ENCODE results near the gene LDLRAD3. TPM values are rescaled to one million over a fixed set of nuclear protein-coding genes. Genes with fewer than 3 reads are reported as not detected.
"Not testable (repeated sequence)": the region's sequence is repeated elsewhere in the genome, so short reads cannot be mapped to it uniquely, and the experiment has no call there.

The LDLRAD3 gene
- total RNA-seq (under 1 TPM; 0.09 to 0.44 TPM), polyA plus RNA-seq (not detected)

- no peaks in the 10 kb centered on the region for H3K4me1 ChIP-seq (ENCODE audit: insufficient read depth, low read length)
- Mint-ChIP-seq H3K36me3 (no peaks in the 10 kb centered on the region), H3K4me3 (peak within 1 kb of the TSS; percentile 50 to 87 (median 77)), H3K27me3 (peaks cover 31 to 68% of the 10 kb centered on the region in 2 donors), H3K4me1 (peaks cover 11 to 18% (median 11%) of the 10 kb centered on the region in 3 donors), H3K9me3 (peaks cover 0 to 3% (median 0%) of the 10 kb centered on the region in 5 donors), H3K27ac (peak within 1 kb of the TSS in 1 of 8 donors; percentile 5)
- no peaks in the 10 kb centered on the region for H3K36me3 ChIP-seq (ENCODE audit: insufficient read depth, low read length)
- CTCF ChIA-PET, result no interaction called here
- no peak within 1 kb of the TSS for H3K4me3 ChIP-seq (ENCODE audit: low read length)
- POLR2A ChIA-PET, result no interaction called here
- H3K27me3 ChIP-seq (ENCODE audit: insufficient read depth, low read length, poor library complexity, severe bottlenecking), result no peaks in the 10 kb centered on the region
- no peaks in the 10 kb centered on the region for H3K9me3 ChIP-seq (ENCODE audit: low read length)
- DNase-seq, result no peak
- H3K27ac ChIP-seq (ENCODE audit: low read depth, low read length), result no peak within 1 kb of the TSS
These were observed at the start of gene LDLRAD3 for GRCh38 chr11:35943713-35944502. Gene LDLRAD3, plus strand, starts transcription at chr11:35944062. Its CDS starts 37 bp downstream, at chr11:35944099.

DNA sequence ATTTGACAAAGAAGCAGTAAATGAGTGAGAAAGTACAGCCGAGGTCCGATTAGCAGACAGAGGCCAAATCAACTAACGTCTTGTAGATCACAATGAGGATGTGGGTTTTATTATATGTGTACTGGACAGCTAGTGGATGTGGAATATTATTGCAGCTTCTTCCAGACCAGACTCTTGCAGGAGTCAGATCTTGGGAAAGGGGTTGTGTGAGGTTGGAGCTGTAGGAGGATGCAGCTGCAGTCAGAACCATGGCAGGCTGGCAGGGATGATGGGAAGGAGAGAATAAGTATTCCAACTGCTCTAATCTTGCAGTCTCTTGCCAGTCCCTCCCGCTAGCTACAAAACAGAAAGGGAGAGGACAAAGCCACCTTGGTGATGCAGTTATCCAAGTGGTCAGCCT, 46.8 kb upstream of the LDLRAD3 start:
- POLR2A ChIA-PET, result no interaction called here
- H3K36me3 ChIP-seq (ENCODE audit: insufficient read depth, low read length), result no peaks in the 10 kb centered on the region
- no peaks in the 10 kb centered on the region for H3K36me3 Mint-ChIP-seq
- H3K4me3 Mint-ChIP-seq, result no peak overlapping the region
- no peaks in the 10 kb centered on the region for H3K27me3 ChIP-seq (ENCODE audit: insufficient read depth, low read length, poor library complexity, severe bottlenecking)
- no peaks in the 10 kb centered on the region for H3K9me3 ChIP-seq (ENCODE audit: low read length)
- H3K4me3 ChIP-seq (ENCODE audit: low read length), result no peak overlapping the region
- H3K4me1 Mint-ChIP-seq, result no peaks in the 10 kb centered on the region
- CTCF ChIA-PET, result no interaction called here
- H3K27ac ChIP-seq (ENCODE audit: low read depth, low read length), result no peak overlapping the region
- H3K27ac Mint-ChIP-seq, result no peak overlapping the region
- H3K27me3 Mint-ChIP-seq, result peaks cover 5 to 20% of the 10 kb centered on the region in 2 donors
- H3K9me3 Mint-ChIP-seq, result peaks cover 0 to 14% (median 11%) of the 10 kb centered on the region in 5 donors
- H3K4me1 ChIP-seq (ENCODE audit: insufficient read depth, low read length), result no peaks in the 10 kb centered on the region
- DNase-seq, result no peak

DNA sequence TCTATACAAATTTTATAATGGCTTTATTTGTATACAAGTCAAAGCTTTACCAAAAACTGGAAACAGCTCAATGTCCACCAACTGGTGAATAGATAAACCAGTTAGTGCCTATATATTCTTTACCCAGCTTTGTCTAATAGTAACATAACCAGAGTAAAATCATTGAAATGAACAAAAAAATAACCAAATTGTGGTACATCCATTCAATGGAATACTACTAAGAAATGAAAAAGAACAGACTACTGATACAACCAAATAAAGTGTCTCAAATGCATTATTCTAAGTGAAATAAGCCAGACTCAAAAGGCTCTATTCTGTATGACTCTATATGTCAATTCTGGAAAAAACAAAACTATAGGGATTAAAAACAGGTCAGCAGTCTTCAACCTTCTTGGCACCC, 40.9 kb upstream of the LDLRAD3 start:
- Histone ChIP-seq H3K4me1 (ENCODE audit: insufficient read depth, low read length) (no peaks in the 10 kb centered on the region), H3K27ac (ENCODE audit: low read depth, low read length) (no peak overlapping the region), H3K9me3 (ENCODE audit: low read length) (no peaks in the 10 kb centered on the region), H3K4me3 (ENCODE audit: low read length) (no peak overlapping the region), H3K36me3 (ENCODE audit: insufficient read depth, low read length) (no peaks in the 10 kb centered on the region), H3K27me3 (ENCODE audit: insufficient read depth, low read length, poor library complexity, severe bottlenecking) (no peaks in the 10 kb centered on the region)
- no peaks in the 10 kb centered on the region for H3K36me3 Mint-ChIP-seq
- no peaks in the 10 kb centered on the region for H3K4me1 Mint-ChIP-seq
- peaks cover 8 to 11% of the 10 kb centered on the region in 2 donors for H3K27me3 Mint-ChIP-seq
- no peak for DNase-seq
- no peak overlapping the region for H3K4me3 Mint-ChIP-seq
- H3K9me3 Mint-ChIP-seq, result peaks cover 21 to 29% (median 24%) of the 10 kb centered on the region in 5 donors
- ChIA-PET POLR2A (no interaction called here), CTCF (no interaction called here)
- no peak overlapping the region for H3K27ac Mint-ChIP-seq

- Histone ChIP-seq H3K27ac (ENCODE audit: low read depth, low read length) (no peak overlapping the region), H3K9me3 (ENCODE audit: low read length) (no peaks in the 10 kb centered on the region), H3K4me1 (ENCODE audit: insufficient read depth, low read length) (no peaks in the 10 kb centered on the region), H3K4me3 (ENCODE audit: low read length) (no peak overlapping the region), H3K27me3 (ENCODE audit: insufficient read depth, low read length, poor library complexity, severe bottlenecking) (no peaks in the 10 kb centered on the region), H3K36me3 (ENCODE audit: insufficient read depth, low read length) (no peaks in the 10 kb centered on the region)
- Mint-ChIP-seq H3K27me3 (peaks cover 4 to 6% of the 10 kb centered on the region in 2 donors), H3K36me3 (no peaks in the 10 kb centered on the region), H3K27ac (no peak overlapping the region), H3K9me3 (peaks cover 21 to 26% (median 24%) of the 10 kb centered on the region in 5 donors), H3K4me3 (no peak overlapping the region), H3K4me1 (no peaks in the 10 kb centered on the region)
- CTCF ChIA-PET, result no interaction called here
- no peak for DNase-seq
- POLR2A ChIA-PET, result no interaction called here
These were observed 38.1 kb upstream of the LDLRAD3 start for GRCh38 chr11:35905646-35906276.

DNA sequence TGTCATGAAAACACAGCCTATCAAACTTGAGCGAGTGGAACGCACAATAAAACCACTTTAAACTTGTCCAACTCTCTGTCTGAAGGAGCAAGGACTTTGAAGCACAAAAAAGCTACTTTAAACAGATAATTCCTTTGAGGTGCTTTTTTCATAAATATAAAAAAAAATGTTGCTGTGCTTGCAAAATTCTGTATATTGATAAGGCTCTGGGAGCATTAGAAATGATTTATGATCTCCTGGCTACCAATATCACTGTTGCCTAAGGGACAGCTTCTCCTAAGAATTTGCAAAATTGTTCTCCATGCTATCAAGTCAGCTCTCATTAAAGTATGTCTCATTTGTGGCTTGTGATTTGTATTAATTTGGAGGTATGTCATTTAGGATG, 37.6 kb upstream of the LDLRAD3 start:
- Mint-ChIP-seq H3K9me3 (peaks cover 17 to 24% (median 23%) of the 10 kb centered on the region in 5 donors), H3K27me3 (peaks cover 4 to 6% of the 10 kb centered on the region in 2 donors), H3K4me1 (no peaks in the 10 kb centered on the region), H3K4me3 (no peak overlapping the region), H3K27ac (no peak overlapping the region), H3K36me3 (no peaks in the 10 kb centered on the region)
- H3K27me3 ChIP-seq (ENCODE audit: insufficient read depth, low read length, poor library complexity, severe bottlenecking), result no peaks in the 10 kb centered on the region
- ChIA-PET POLR2A (no interaction called here), CTCF (no interaction called here)
- H3K4me3 ChIP-seq (ENCODE audit: low read length), result no peak overlapping the region
- no peak overlapping the region for H3K27ac ChIP-seq (ENCODE audit: low read depth, low read length)
- H3K36me3 ChIP-seq (ENCODE audit: insufficient read depth, low read length), result no peaks in the 10 kb centered on the region
- no peaks in the 10 kb centered on the region for H3K4me1 ChIP-seq (ENCODE audit: insufficient read depth, low read length)
- H3K9me3 ChIP-seq (ENCODE audit: low read length), result no peaks in the 10 kb centered on the region
- no peak for DNase-seq

GRCh38 chr11:35906681-35907080, 37.2 kb upstream of the LDLRAD3 start:
- Mint-ChIP-seq H3K4me3 (no peak overlapping the region), H3K27ac (no peak overlapping the region), H3K27me3 (peaks cover 4 to 6% of the 10 kb centered on the region in 2 donors), H3K9me3 (peaks cover 13 to 24% (median 18%) of the 10 kb centered on the region in 5 donors), H3K36me3 (no peaks in the 10 kb centered on the region), H3K4me1 (no peaks in the 10 kb centered on the region)
- no peaks in the 10 kb centered on the region for H3K4me1 ChIP-seq (ENCODE audit: insufficient read depth, low read length)
- no peak for DNase-seq
- POLR2A ChIA-PET, result no interaction called here
- H3K4me3 ChIP-seq (ENCODE audit: low read length), result no peak overlapping the region
- H3K9me3 ChIP-seq (ENCODE audit: low read length), result no peaks in the 10 kb centered on the region
- H3K36me3 ChIP-seq (ENCODE audit: insufficient read depth, low read length), result no peaks in the 10 kb centered on the region
- no peak overlapping the region for H3K27ac ChIP-seq (ENCODE audit: low read depth, low read length)
- CTCF ChIA-PET, result no interaction called here
- no peaks in the 10 kb centered on the region for H3K27me3 ChIP-seq (ENCODE audit: insufficient read depth, low read length, poor library complexity, severe bottlenecking)

DNA sequence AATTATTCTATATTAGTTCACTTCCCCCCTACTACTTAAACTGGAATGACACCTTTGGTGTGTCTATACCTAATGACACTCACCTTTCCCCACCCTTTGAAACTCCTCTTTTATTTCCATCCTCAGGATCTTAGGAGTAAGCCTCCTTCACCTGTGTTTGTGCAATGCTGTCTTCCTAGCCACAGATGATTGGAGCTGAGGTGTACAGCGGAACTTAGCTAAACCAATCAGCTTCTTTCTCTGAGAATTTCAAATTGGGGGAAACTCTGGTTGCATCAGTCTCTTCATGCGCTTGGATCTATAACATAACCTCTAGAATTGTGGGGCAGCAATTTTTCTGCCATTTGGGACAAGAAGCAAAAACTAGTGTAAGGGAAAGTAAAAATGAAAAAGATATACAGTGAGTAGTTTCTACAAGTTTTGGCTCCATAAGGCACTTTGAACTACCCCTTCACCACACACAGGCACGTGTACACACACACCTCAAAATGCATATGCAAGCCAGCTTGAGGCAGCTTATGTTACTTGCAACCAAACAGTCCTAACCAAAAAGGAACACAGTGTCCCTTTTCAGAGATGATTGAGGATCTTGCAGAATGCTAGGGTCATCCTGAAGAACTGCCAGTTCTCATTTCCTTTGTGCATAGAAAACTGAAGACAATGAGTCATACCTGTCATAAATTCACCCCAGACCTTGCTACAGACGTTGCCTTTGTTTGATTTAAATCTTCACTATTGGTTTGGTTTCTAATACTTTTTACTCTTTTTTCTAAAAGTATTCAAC, 36.0 kb upstream of the LDLRAD3 start:
- H3K4me1 Mint-ChIP-seq, result no peaks in the 10 kb centered on the region

DNA sequence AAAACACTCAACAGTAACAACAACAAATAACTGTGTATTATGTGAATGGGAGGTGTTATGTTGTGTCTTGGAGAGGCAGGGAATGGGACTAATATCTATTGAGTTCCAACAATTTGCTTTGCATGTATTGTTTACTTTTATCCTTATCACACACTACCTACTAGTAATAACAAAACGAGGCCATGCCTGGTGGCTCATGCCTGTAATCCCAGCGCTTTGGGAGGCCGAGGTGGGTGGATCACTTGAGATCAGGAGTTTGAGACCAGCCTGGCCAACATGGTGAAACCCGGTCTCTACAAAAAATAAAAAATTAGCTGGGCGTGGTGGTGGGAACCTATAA, 35.5 kb upstream of the LDLRAD3 start:
- H3K27ac Mint-ChIP-seq; H3K9me3 ChIP-seq (ENCODE audit: low read length); H3K4me3 ChIP-seq (ENCODE audit: low read length); H3K36me3 ChIP-seq (ENCODE audit: insufficient read depth, low read length); H3K4me1 Mint-ChIP-seq; CTCF ChIA-PET; H3K4me3 Mint-ChIP-seq; H3K27ac ChIP-seq (ENCODE audit: low read depth, low read length); DNase-seq; POLR2A ChIA-PET; H3K36me3 Mint-ChIP-seq; H3K27me3 ChIP-seq (ENCODE audit: insufficient read depth, low read length, poor library complexity, severe bottlenecking); H3K27me3 Mint-ChIP-seq; H3K4me1 ChIP-seq (ENCODE audit: insufficient read depth, low read length): not testable (repeated sequence)
- peaks cover 0 to 11% (median 3%) of the 10 kb centered on the region in 5 donors for H3K9me3 Mint-ChIP-seq

More for the DNA sequence above, 36.0 kb upstream of the LDLRAD3 start:
- CTCF ChIA-PET, result no interaction called here
- Histone ChIP-seq H3K27me3 (ENCODE audit: insufficient read depth, low read length, poor library complexity, severe bottlenecking) (no peaks in the 10 kb centered on the region), H3K27ac (ENCODE audit: low read depth, low read length) (no peak overlapping the region), H3K4me3 (ENCODE audit: low read length) (no peak overlapping the region), H3K36me3 (ENCODE audit: insufficient read depth, low read length) (no peaks in the 10 kb centered on the region), H3K9me3 (ENCODE audit: low read length) (no peaks in the 10 kb centered on the region), H3K4me1 (ENCODE audit: insufficient read depth, low read length) (no peaks in the 10 kb centered on the region)
- Mint-ChIP-seq H3K27me3 (peaks cover 1 to 6% of the 10 kb centered on the region in 2 donors), H3K9me3 (peaks cover 1 to 16% (median 7%) of the 10 kb centered on the region in 5 donors), H3K36me3 (no peaks in the 10 kb centered on the region), H3K4me3 (no peak overlapping the region), H3K27ac (no peak overlapping the region)
- DNase-seq, result no peak
- POLR2A ChIA-PET, result no interaction called here
